Memory B cell (primary cell): ENCODE results near the gene KRTAP2-2.
"Not testable (repeated sequence)": the region's sequence is repeated elsewhere in the genome, so short reads cannot be mapped to it uniquely, and the experiment has no call there.

Source experiments
- ATAC-seq: fragments of 150-1000 bp; cut with Tn5 transposase; 2 replicates; pipeline ENCODE4 v1.10.0; 2021; ENCODE audit warnings: low read depth, mild to moderate bottlenecking, moderate library complexity
- DNase-seq, 2 donors: peaks; one replicate each; pipeline ENCODE4 v3.0.0; 2022; ENCODE audit warnings: low spot score in 2 of 2
- H3K27ac Mint-ChIP-seq: one replicate; pipeline ENCODE4 v1.8.0; 2022; ENCODE audit warnings: mild to moderate bottlenecking, moderate library complexity, mixed read lengths
- H3K27me3 Mint-ChIP-seq: one replicate; pipeline ENCODE4 v1.8.0; 2022; ENCODE audit warnings: mixed read lengths
- H3K36me3 Mint-ChIP-seq: one replicate; pipeline ENCODE4 v1.8.0; 2022; ENCODE audit warnings: mild to moderate bottlenecking, mixed read lengths
- H3K4me1 Mint-ChIP-seq: one replicate; pipeline ENCODE4 v1.8.0; 2022; ENCODE audit warnings: mixed read lengths
- H3K4me3 Mint-ChIP-seq: one replicate; pipeline ENCODE4 v1.8.0; 2022; ENCODE audit warnings: mild to moderate bottlenecking, moderate library complexity, mixed read lengths
- H3K9me3 Mint-ChIP-seq: one replicate; pipeline ENCODE4 v1.8.0; 2022; ENCODE audit warnings: mixed read lengths

The KRTAP2-2 gene

GRCh38 chr17:41073676-41074075 is 18.6 kb upstream of the KRTAP2-2 start:
- H3K27me3 Mint-ChIP-seq: peaks cover 10% of the 10 kb centered on the region
- no peak overlapping the region for H3K4me3 Mint-ChIP-seq
- H3K36me3 Mint-ChIP-seq: no peaks in the 10 kb centered on the region
- no peaks in the 10 kb centered on the region for H3K4me1 Mint-ChIP-seq
- ATAC-seq (no peak), DNase-seq (no peak)
- peaks cover 5% of the 10 kb centered on the region for H3K9me3 Mint-ChIP-seq
- H3K27ac Mint-ChIP-seq: no peak overlapping the region

- Mint-ChIP-seq H3K4me3 (no peak overlapping the region), H3K27me3 (peaks cover 14% of the 10 kb centered on the region), H3K4me1 (no peaks in the 10 kb centered on the region), H3K36me3 (no peaks in the 10 kb centered on the region), H3K9me3 (peaks cover 4% of the 10 kb centered on the region), H3K27ac (no peak overlapping the region)
- ATAC-seq (no peak), DNase-seq (no peak)
Measured at GRCh38 chr17:41071606-41072360, 16.8 kb upstream of the KRTAP2-2 start.

- peaks cover 14% of the 10 kb centered on the region for H3K27me3 Mint-ChIP-seq
- no peaks in the 10 kb centered on the region for H3K36me3 Mint-ChIP-seq
- DNase-seq (no peak), ATAC-seq (no peak)
- H3K4me3 Mint-ChIP-seq: no peak overlapping the region
- no peaks in the 10 kb centered on the region for H3K4me1 Mint-ChIP-seq
- no peaks in the 10 kb centered on the region for H3K9me3 Mint-ChIP-seq
- no peak overlapping the region for H3K27ac Mint-ChIP-seq
Measured at GRCh38 chr17:41069031-41069430, 14.0 kb upstream of the KRTAP2-2 start.

- DNase-seq (no peak), ATAC-seq (no peak)
- Mint-ChIP-seq H3K27me3 (peaks cover 16% of the 10 kb centered on the region), H3K4me3 (no peak overlapping the region), H3K4me1 (no peaks in the 10 kb centered on the region), H3K27ac (no peak overlapping the region), H3K36me3 (no peaks in the 10 kb centered on the region), H3K9me3 (no peaks in the 10 kb centered on the region)
Measured at GRCh38 chr17:41067281-41067680, 12.3 kb upstream of the KRTAP2-2 start.

- no peak within 1 kb of the TSS for H3K27ac Mint-ChIP-seq
- no peaks in the 10 kb centered on the region for H3K4me1 Mint-ChIP-seq
- DNase-seq: no peak
- H3K4me3 Mint-ChIP-seq: no peak within 1 kb of the TSS
- no peak for ATAC-seq
- H3K27me3 Mint-ChIP-seq: peaks cover 13% of the 10 kb centered on the region
- H3K9me3 Mint-ChIP-seq: no peaks in the 10 kb centered on the region
- no peaks in the 10 kb centered on the region for H3K36me3 Mint-ChIP-seq
Measured at GRCh38 chr17:41065829-41066624, 11.0 kb upstream of the KRTAP2-2 start, which contains the start of gene KRTAP2-4. KRTAP2-4 (minus strand) TSS chr17:41065879; CDS start chr17:41065845, 34 bp downstream.

DNA sequence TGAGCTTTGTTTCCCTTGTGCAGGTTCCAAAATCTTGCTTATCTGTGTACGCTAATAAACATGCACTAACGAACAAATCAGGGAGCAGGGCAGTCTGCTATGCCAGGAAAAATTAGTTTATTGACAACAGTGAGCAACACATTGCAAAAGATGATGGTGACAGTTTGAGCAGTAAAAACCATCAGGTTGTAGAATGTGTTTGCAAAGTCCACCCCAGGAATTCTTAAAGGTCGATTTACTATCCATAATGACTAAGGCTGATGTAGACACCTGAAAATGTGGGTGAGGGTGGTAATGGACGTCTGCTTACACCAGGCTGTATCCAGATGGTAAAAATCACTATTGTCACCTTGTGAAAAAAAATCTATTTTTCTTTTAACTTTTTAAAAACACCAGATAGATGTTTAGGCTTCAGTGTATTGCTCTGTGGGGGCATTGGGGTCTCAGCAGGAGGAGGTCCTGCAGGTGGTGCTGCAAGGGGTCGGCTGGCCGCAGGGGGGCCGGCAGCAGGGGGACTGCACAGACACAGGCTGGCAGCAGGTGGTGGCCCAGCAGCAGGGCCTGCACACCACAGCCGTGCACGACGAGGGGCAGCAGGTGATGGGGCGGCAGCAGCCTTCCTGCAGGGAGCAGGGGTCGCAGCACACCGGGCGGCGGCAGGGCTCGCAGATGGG is 10.1 kb upstream of the KRTAP2-2 start:
- not testable (repeated sequence) for H3K4me3 Mint-ChIP-seq, H3K9me3 Mint-ChIP-seq, H3K4me1 Mint-ChIP-seq, H3K36me3 Mint-ChIP-seq, ATAC-seq, DNase-seq, H3K27ac Mint-ChIP-seq
- peaks cover 19% of the 10 kb centered on the region for H3K27me3 Mint-ChIP-seq

- H3K4me1 Mint-ChIP-seq: no peaks in the 10 kb centered on the region
- no peak overlapping the region for H3K4me3 Mint-ChIP-seq
- peaks cover 20% of the 10 kb centered on the region for H3K27me3 Mint-ChIP-seq
- H3K27ac Mint-ChIP-seq: no peak overlapping the region
- H3K9me3 Mint-ChIP-seq: no peaks in the 10 kb centered on the region
- ATAC-seq (no peak), DNase-seq (no peak)
- no peaks in the 10 kb centered on the region for H3K36me3 Mint-ChIP-seq
Measured at GRCh38 chr17:41064301-41064700, 9.3 kb upstream of the KRTAP2-2 start.

DNA sequence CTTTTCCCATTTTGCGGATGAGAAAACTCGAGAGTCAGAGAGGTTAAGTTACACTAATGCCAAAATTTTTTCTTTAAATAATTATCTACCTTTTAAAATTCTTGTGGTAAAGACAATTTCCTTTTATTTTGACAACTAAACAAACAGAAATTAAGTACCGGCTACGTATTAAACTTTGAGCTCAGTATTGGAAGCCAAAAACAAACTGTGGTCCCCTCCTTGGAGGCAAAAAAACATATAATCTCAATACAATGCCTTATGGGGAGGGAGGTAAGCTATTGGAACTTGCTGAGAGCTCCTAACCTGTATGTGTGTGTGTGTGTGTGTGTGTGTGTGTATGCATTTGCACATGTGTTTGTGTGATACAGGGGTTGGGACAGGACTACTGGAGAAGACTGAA is 8.4 kb upstream of the KRTAP2-2 start:
- no peaks in the 10 kb centered on the region for H3K9me3 Mint-ChIP-seq
- no peak for ATAC-seq
- no peak overlapping the region for H3K4me3 Mint-ChIP-seq
- no peak for DNase-seq
- no peaks in the 10 kb centered on the region for H3K4me1 Mint-ChIP-seq
- H3K36me3 Mint-ChIP-seq: no peaks in the 10 kb centered on the region
- H3K27ac Mint-ChIP-seq: no peak overlapping the region
- peaks cover 20% of the 10 kb centered on the region for H3K27me3 Mint-ChIP-seq

DNA sequence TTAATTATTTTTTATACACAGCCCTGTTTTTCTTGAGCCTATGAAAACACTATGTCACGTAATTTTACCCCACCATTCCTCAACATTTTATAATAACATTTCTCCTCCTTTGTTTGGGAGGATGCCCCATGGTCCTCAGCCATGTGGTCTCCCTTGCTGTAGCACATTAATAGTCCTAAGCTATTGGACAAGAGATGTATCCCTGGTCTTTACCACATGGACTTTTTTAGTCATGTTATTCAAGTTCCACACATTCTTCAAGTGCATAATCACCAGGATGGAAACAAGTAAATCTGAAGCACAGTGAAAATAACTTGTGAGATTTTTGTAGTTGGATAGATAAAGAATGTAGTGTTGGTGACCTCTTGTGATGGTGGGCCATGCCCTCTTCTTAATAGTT is 6.9 kb upstream of the KRTAP2-2 start:
- DNase-seq: no peak

GRCh38 chr17:41060052-41060604 is 5.1 kb upstream of the KRTAP2-2 start, which contains the start of gene KRTAP2-3:
KRTAP2-3 (minus strand) TSS chr17:41060114; CDS start chr17:41060050, 64 bp downstream.
- DNase-seq (no peak), ATAC-seq (no peak)
- peaks cover 2% of the 10 kb centered on the region for H3K36me3 Mint-ChIP-seq
- H3K4me1 Mint-ChIP-seq: no peaks in the 10 kb centered on the region
- H3K9me3 Mint-ChIP-seq: peaks cover 2% of the 10 kb centered on the region
- H3K27ac Mint-ChIP-seq: no peak within 1 kb of the TSS
- no peak within 1 kb of the TSS for H3K4me3 Mint-ChIP-seq
- peaks cover 21% of the 10 kb centered on the region for H3K27me3 Mint-ChIP-seq

More for the DNA sequence above, 6.9 kb upstream of the KRTAP2-2 start:
- H3K27ac Mint-ChIP-seq: no peak overlapping the region
- no peak for ATAC-seq
- H3K4me1 Mint-ChIP-seq: no peaks in the 10 kb centered on the region
- no peak overlapping the region for H3K4me3 Mint-ChIP-seq
- H3K9me3 Mint-ChIP-seq: peaks cover 2% of the 10 kb centered on the region
- H3K27me3 Mint-ChIP-seq: peaks cover 25% of the 10 kb centered on the region
- H3K36me3 Mint-ChIP-seq: peaks cover 2% of the 10 kb centered on the region

GRCh38 chr17:41059276-41060051 is 4.4 kb upstream of the KRTAP2-2 start:
- H3K9me3 Mint-ChIP-seq, H3K4me1 Mint-ChIP-seq, H3K4me3 Mint-ChIP-seq, DNase-seq, H3K27ac Mint-ChIP-seq, ATAC-seq, H3K36me3 Mint-ChIP-seq: not testable (repeated sequence)
- peaks cover 21% of the 10 kb centered on the region for H3K27me3 Mint-ChIP-seq

GRCh38 chr17:41058741-41059140 is 3.7 kb upstream of the KRTAP2-2 start:
- H3K9me3 Mint-ChIP-seq: peaks cover 2% of the 10 kb centered on the region
- H3K4me1 Mint-ChIP-seq: no peaks in the 10 kb centered on the region
- ATAC-seq (no peak), DNase-seq (no peak)
- peaks cover 2% of the 10 kb centered on the region for H3K36me3 Mint-ChIP-seq
- peaks cover 24% of the 10 kb centered on the region for H3K27me3 Mint-ChIP-seq
- H3K4me3 Mint-ChIP-seq: no peak overlapping the region
- H3K27ac Mint-ChIP-seq: no peak overlapping the region

GRCh38 chr17:41057547-41057946 is 2.5 kb upstream of the KRTAP2-2 start:
- Mint-ChIP-seq H3K4me3 (no peak overlapping the region), H3K36me3 (peaks cover 2% of the 10 kb centered on the region), H3K9me3 (peaks cover 7% of the 10 kb centered on the region), H3K4me1 (no peaks in the 10 kb centered on the region), H3K27me3 (peaks cover 22% of the 10 kb centered on the region), H3K27ac (no peak overlapping the region)
- ATAC-seq (no peak), DNase-seq (no peak)
